GM10266 (cell line): ENCODE measurements around the gene ANAPC1.
"Not testable (repeated sequence)": the region's sequence is repeated elsewhere in the genome, so short reads cannot be mapped to it uniquely, and the experiment has no call there.

Source experiments
- DNase-seq: peaks from one replicate; pipeline ENCODE4 v3.0.0; 2012; ENCODE audit errors: extremely low spot score
- CTCF ChIP-seq: IDR thresholded peaks from 2 replicates; pipeline ENCODE4 v1.5.1; 2012; ENCODE audit warnings: mild to moderate bottlenecking, low read depth; ENCODE audit not compliant: control insufficient read depth, insufficient read depth; ENCODE audit errors: missing control alignments

ANAPC1 gene

DNA sequence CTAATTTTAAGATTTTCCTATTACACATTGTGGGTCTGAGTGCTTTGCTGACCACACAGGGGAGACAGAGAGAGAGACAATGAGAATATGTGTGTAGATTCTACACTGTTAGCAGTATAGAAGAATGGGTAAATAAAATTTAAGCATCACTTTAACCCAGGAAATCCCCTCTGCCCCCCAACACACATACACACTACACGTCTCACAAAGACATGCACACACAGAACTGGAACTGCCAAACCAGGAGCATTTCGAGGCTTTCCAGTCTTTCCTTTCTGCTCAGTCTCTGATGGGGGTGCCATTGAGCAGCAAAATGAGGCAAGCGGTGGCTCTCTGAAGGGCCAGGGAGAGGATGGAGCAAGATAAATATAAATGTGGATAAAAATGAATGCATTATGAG lies 16.9 kb upstream of the ANAPC1 start:
- no peak for DNase-seq
- TF ChIP-seq CTCF, result peak; percentile 37

DNA sequence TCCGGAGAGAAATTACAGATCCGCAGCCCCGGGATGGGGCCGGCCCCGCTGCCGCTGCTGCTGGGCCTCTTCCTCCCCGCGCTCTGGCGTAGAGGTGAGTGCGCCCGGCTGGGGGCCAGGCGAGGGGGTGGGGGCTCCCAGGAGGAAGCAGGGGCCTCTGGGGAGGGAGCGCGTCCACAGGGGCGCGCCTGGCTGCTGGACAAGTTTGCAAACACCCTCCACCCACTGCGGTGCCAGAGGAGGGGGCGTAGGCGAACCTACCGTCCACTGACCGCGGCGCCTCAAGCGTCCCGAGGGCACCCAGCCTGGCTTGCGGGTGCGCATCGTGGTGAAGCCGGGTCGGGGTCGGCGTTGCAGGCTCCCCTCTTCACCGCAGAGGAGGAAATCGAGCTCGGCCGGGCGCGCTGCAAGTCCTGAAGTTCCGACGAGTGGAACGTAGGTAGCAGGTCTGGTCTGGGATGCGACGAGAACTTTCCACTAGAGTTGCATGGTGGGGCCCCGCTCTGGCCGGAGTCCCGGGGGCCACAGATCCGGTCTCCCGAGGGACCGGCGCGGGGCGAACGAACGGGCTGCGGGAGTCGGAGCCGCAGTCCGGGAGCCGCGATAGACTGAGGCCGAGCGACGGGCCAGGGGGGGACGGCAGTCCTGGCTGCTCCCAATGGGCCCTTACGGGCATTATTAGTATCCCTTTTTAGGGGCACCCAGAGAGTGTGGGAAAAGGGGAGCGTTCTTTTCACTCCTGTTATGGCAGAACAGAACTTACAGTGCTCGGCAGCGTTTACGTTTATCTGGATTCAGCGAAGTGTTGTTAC lies 14.9 kb upstream of the ANAPC1 start:
- no peak for TF ChIP-seq CTCF
- no peak for DNase-seq

- peak; percentile 83 for DNase-seq
- peak; percentile 71 for TF ChIP-seq CTCF
These were observed 14.1 kb upstream of the ANAPC1 start, which contains the start of gene MERTK for GRCh38 chr2:111897924-111898702. Gene MERTK, plus strand, starts transcription at chr2:111898607. Its CDS starts 129 bp downstream, at chr2:111898736.

DNA sequence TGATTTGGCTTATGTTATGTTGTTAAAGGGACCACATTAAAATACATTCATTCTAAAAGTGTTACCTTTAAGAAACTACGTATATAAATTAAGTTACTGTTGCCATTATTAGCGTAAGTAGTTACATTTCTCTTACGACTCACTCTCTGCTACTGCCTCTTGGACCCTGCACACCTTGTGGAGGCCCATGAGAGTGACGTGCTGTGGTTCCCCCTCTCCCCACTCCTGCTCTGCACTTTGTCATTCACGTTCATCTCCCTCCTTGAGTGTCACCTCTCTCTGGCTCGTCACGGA lies 13.6 kb upstream of the ANAPC1 start:
- no peak for TF ChIP-seq CTCF
- no peak for DNase-seq

DNA sequence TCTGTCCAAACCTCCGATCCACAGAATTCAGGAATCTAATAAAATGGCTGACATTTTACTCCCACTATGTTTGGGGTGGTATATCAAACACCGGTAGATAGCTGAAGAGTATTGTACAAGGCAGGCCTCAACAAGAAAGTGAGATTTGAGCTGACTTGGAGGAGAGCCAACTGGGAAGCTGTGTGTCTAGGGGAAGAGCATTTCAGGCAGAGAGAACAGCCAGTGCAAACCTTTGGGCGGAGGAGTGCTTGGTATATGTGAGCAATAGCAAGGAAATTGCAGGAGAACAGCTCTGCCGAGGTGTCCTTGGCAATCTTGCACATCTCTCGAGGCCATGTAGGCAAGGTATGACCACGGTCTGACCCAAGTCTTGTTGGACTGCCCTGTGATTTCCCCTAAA lies 12.6 kb upstream of the ANAPC1 start:
- DNase-seq, result no peak
- no peak for TF ChIP-seq CTCF

DNA sequence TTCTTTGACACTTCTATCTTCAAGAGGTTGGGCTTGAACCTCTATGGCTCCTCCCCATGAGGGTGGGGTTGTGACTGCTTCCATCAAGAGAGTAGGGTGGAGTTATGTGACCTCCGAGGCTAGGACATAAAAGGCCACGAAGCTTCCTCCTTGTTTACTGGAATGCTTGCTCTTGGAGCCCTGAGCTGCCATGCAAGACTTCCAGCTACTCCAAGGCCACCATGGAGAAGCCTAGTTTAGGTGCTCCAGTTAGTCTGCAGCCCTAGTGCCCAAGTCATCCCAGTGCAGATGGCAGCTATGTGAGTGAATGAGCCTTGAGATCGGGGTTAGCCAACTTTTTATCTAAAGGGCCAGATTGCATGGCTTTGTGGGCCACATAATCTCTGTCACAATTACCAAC lies 12.0 kb upstream of the ANAPC1 start:
- TF ChIP-seq CTCF, result no peak
- no peak for DNase-seq

DNA sequence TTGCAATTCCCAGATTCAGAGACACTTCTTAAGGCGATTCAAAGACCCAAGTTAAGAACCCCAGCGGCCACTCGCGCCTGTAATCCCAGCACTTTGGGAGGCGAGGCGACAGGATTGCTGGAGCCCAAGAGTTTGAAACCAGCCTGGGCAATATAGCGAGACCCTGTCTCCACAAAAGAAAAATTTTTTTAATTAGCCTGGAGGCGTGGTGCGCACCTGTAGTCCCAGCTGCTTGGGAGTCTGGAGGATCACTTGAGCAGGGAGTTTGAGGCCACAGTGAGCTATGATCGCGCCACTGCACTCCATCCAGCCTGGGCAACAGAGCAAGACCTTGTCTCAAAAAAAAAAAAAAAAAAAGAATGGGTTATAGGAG lies 585 bp upstream of the ANAPC1 start:
- no peak for DNase-seq
- no peak for TF ChIP-seq CTCF

DNA sequence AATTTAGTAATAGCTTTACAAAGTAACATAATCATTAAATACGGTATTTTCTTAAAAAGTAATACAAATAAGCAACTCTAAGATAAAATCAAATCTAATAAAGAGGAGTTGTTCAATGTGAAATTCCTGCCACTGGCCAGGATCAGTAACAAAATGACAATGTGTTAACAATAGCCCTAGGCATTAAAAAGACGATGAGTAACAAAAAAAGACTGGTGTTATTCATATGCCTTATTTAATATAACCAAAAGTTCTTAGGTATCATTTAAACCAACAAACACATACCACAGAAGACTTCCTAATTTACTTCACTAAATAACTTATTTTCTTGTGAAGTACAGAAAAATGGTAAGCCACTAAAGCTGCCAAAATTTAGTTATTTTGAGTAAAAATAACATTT lies 11.2 kb downstream of the ANAPC1 start:
- not testable (repeated sequence) for DNase-seq

DNA sequence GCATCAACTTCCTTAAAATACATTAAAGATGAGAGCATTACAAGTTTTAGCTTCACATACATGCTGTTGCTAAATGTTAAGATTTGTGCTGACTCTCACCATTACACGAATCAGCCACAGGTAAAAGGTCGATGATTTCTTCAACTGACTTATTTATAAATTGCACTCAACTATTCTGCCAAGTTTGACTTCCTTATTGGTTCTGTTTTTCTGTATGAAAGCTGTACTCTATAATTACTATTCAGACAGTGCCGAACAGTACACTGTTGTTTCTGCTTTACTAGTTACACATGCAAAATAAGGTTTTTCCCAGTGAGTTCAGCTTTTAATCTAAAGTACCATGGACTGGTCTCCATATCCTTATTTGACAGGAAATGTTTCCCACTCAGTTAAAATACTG lies 18.9 kb downstream of the ANAPC1 start:
- not testable (repeated sequence) for DNase-seq

- DNase-seq, result not testable (repeated sequence)
These were observed 24.0 kb downstream of the ANAPC1 start for GRCh38 chr2:111860005-111860404.

DNA sequence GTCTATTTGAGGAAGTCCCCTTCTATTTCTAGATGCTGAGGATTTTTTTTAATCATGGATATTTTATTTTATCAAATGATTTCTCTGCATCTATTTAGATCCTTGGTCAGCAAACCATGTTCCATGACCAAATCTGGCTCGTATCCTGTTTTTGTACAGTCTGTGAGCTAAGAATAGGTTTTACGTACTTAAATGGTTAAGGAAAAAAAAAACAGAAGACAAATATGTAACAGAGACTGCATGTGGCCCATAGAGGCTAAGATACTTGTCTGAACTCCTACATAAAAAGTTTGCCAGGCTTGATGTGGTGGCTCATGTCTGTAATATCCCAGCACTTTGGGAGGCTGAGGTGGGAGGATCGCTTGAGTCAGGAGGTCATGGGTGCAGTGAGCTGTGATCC lies 31.4 kb downstream of the ANAPC1 start:
- not testable (repeated sequence) for DNase-seq
